GM12878 (cell line): Measurements from ENCODE around the gene LRRIQ4. TPM values are rescaled to one million over a fixed set of nuclear protein-coding genes. Genes with fewer than 3 reads are reported as not detected.

Source experiments
- ASH2L ChIP-seq: fragments of 300-600, 200-600 bp; sonication (generic); IDR thresholded peaks from 2 replicates; pipeline ENCODE4 v1.6.1; 2017; ENCODE audit warnings: low read depth, mild to moderate bottlenecking, borderline replicate concordance
- BACH1 ChIP-seq: fragments of 450-650 bp; IDR thresholded peaks from 2 replicates; pipeline ENCODE4 v1.6.1; 2017; ENCODE audit warnings: mild to moderate bottlenecking, borderline replicate concordance
- CBX5 ChIP-seq: sonication (generic); IDR thresholded peaks from 2 replicates; pipeline ENCODE4 v1.6.1; 2016; ENCODE audit warnings: low read depth, moderate library complexity, mild to moderate bottlenecking, inconsistent platforms
- CREM ChIP-seq: IDR thresholded peaks from 2 replicates; pipeline ENCODE4 v1.6.1; 2014; ENCODE audit warnings: antibody characterized with exemption, low read depth
- ETV6 ChIP-seq, 2 experiments: fragments of 450-650 bp in 1 of 2; IDR thresholded peaks in 1 of 2; conservative IDR thresholded peaks in 1 of 2; 2 replicates each; pipeline ENCODE4 v1.6.1; 2014; ENCODE audit warnings: antibody characterized with exemption in 1 of 2, borderline replicate concordance in 1 of 2, low read depth in 1 of 2, mild to moderate bottlenecking in 1 of 2, moderate library complexity in 1 of 2
- GABPA ChIP-seq: IDR thresholded peaks from 2 replicates; pipeline ENCODE4 v1.6.1; 2014; ENCODE audit warnings: antibody characterized with exemption, low read depth, mild to moderate bottlenecking, inconsistent platforms
- GATAD2B ChIP-seq: fragments of 450-650 bp; conservative IDR thresholded peaks from 2 replicates; pipeline ENCODE4 v1.6.1; 2017; ENCODE audit warnings: low read depth, mild to moderate bottlenecking, moderate library complexity
- KAT2A ChIP-seq: conservative IDR thresholded peaks from 2 replicates; pipeline ENCODE4 v1.6.1; 2011; ENCODE audit warnings: low read depth, low read length; ENCODE audit not compliant: control insufficient read depth
- MXI1 ChIP-seq: fragments of 150-350 bp; IDR thresholded peaks from 2 replicates; pipeline ENCODE4 v1.6.1; 2011; ENCODE audit warnings: low read depth, mild to moderate bottlenecking, inconsistent platforms, low read length, improper control_type of control experiment
- NFYB ChIP-seq: IDR thresholded peaks from 2 replicates; pipeline ENCODE4 v1.6.1; 2011; ENCODE audit warnings: low read depth, mild to moderate bottlenecking, low read length, improper control_type of control experiment, moderate library complexity; ENCODE audit not compliant: insufficient read depth
- PAX5 ChIP-seq: IDR thresholded peaks from 2 replicates; pipeline ENCODE4 v1.6.1; 2011; ENCODE audit warnings: low read depth, low read length, borderline replicate concordance
- PML ChIP-seq: IDR thresholded peaks from 2 replicates; pipeline ENCODE4 v1.6.1; 2012; ENCODE audit warnings: low read length, inconsistent platforms
- POLR2AphosphoS2 ChIP-seq: IDR thresholded peaks from 2 replicates; pipeline ENCODE4 v1.6.1; 2011; ENCODE audit warnings: low read depth, mild to moderate bottlenecking, low read length, improper control_type of control experiment, moderate library complexity
- POLR2AphosphoS5 ChIP-seq: IDR thresholded peaks from 2 replicates; pipeline ENCODE4 v1.6.1; 2011; ENCODE audit warnings: mild to moderate bottlenecking, low read length, inconsistent platforms
- RAD21 ChIP-seq: IDR thresholded peaks from 2 replicates; pipeline ENCODE4 v1.6.1; 2011; ENCODE audit warnings: mild to moderate bottlenecking, low read depth, low read length, moderate library complexity; ENCODE audit not compliant: insufficient read depth
- RBBP5 ChIP-seq: fragments of 200-600 bp; sonication (generic); conservative IDR thresholded peaks from 2 replicates; pipeline ENCODE4 v1.6.1; 2016
- RCOR1 ChIP-seq: conservative IDR thresholded peaks from 2 replicates; pipeline ENCODE4 v1.6.1; 2012; ENCODE audit warnings: low read depth, low read length, improper control_type of control experiment
- RFX5 ChIP-seq: IDR thresholded peaks from 2 replicates; pipeline ENCODE4 v1.6.1; 2011; ENCODE audit warnings: low read depth, low read length, improper control_type of control experiment
- RUNX3 ChIP-seq: IDR thresholded peaks from 2 replicates; pipeline ENCODE4 v1.6.1; 2012; ENCODE audit warnings: low read length, inconsistent platforms
- SMAD5 ChIP-seq: IDR thresholded peaks from 2 replicates; pipeline ENCODE4 v1.6.1; 2016; ENCODE audit warnings: antibody characterized with exemption, low read depth
- SPI1 ChIP-seq: IDR thresholded peaks from 2 replicates; pipeline ENCODE4 v1.6.1; 2011; ENCODE audit warnings: low read depth, mild to moderate bottlenecking, low read length, moderate library complexity, borderline replicate concordance; ENCODE audit not compliant: insufficient read depth
- SUZ12 ChIP-seq: fragments of 200-600 bp; sonication (generic); IDR thresholded peaks from one replicate; pipeline ENCODE4 v1.6.1; 2018; ENCODE audit warnings: antibody characterized with exemption, mild to moderate bottlenecking; ENCODE audit not compliant: unreplicated experiment
- TARDBP ChIP-seq: IDR thresholded peaks from 2 replicates; pipeline ENCODE4 v1.6.1; 2016; ENCODE audit warnings: borderline replicate concordance
- TBL1XR1 ChIP-seq: IDR thresholded peaks from 2 replicates; pipeline ENCODE4 v1.6.1; 2012; ENCODE audit warnings: low read depth, low read length, improper control_type of control experiment
- TCF12 ChIP-seq: IDR thresholded peaks from 2 replicates; pipeline ENCODE4 v1.6.1; 2011; ENCODE audit warnings: low read depth, mild to moderate bottlenecking, low read length
- polyA plus RNA-seq, 11 experiments: library from polyadenylated mRNA; depleted of rRNA in 4 of 11; unstranded in 6 of 11; stranded (reverse) in 5 of 11; fragments of >200 nt; fragmentation: Nextera tagmentation in 4 of 11; fragmentation: Illumina TruSeq in 1 of 11; extraction: Ambion mirVana in 4 of 11; extraction: Trizol in 1 of 11; gene quantifications; 1 replicate in 1 of 11; 2 replicates in 10 of 11; pipeline versions ENCODE4 v1.2.1 to v1.2.3, GENCODE V29; 2011 to 2016; ENCODE audit warnings: inconsistent platforms in 2 of 11, missing spikeins in 2 of 11, low read depth in 1 of 11
- total RNA-seq, 4 experiments: library from RNA; depleted of rRNA in 3 of 4; stranded (reverse); fragments of >200 nt in 3 of 4; fragmentation: Illumina TruSeq in 1 of 4; extraction: Trizol in 1 of 4; gene quantifications; 2 replicates each; pipeline versions ENCODE4 v1.2.1 to v1.2.3, GENCODE V29; 2013 to 2021
- TF ChIP-seq, protein P1 (sequence below): fragments of 450-650 bp; IDR thresholded peaks from 2 replicates; pipeline ENCODE4 v1.6.1; 2016; ENCODE audit warnings: mild to moderate bottlenecking
- TF ChIP-seq, protein P2 (sequence below): fragments of 450-650 bp; formaldehyde crosslinking; IDR thresholded peaks from 2 replicates; pipeline ENCODE4 v1.4.0; 2020; ENCODE audit warnings: mild to moderate bottlenecking, moderate library complexity

The LRRIQ4 gene
- total and polyA plus RNA-seq, 10 of the 15 experiments (the other 5 are each of a cell fraction or from before 2014, with no cell fraction given), result 0.06 to 0.21 (median 0.14) TPM; not detected in 3

- TF ChIP-seq ETV6 (conservative IDR thresholded peaks at IDR 0.05 in 1 of 2, IDR thresholded peaks at IDR 0.05 in 1 of 2; ENCODE audit: borderline replicate concordance in 1 of 2, low read depth in 1 of 2) (peak in 1 of 2 experiments; percentile 98; a peak in 2 of 4 replicates), BACH1 (peak; percentile 39; the same call in 1 of the 2 replicates), SMAD5 (peak; percentile 92), SPI1 (no peak), TARDBP (no peak), RUNX3 (peak; percentile 62; the same call in 1 of the 2 replicates), RFX5 (no peak), POLR2AphosphoS2 (peak; percentile 75; the same call in 1 of the 2 replicates), CBX5 (peak; percentile 52), GATAD2B (no peak; the same call in 1 of the 2 replicates), ASH2L (no peak), TCF12 (peak; percentile 64; the same call in 1 of the 2 replicates), PML (peak; percentile 97), RAD21 (no peak), PAX5 (no peak), NFYB (peak; percentile 81), KAT2A (no peak), POLR2AphosphoS5 (peak; percentile 94), RBBP5 (no peak), SUZ12 (no peak), RCOR1 (peak; percentile 80; the same call in 1 of the 2 replicates), CREM (peak; percentile 46), TBL1XR1 (no peak; the same call in 1 of the 2 replicates), GABPA (peak; percentile 85), MXI1 (no peak)
- TF ChIP-seq, protein P1, sequence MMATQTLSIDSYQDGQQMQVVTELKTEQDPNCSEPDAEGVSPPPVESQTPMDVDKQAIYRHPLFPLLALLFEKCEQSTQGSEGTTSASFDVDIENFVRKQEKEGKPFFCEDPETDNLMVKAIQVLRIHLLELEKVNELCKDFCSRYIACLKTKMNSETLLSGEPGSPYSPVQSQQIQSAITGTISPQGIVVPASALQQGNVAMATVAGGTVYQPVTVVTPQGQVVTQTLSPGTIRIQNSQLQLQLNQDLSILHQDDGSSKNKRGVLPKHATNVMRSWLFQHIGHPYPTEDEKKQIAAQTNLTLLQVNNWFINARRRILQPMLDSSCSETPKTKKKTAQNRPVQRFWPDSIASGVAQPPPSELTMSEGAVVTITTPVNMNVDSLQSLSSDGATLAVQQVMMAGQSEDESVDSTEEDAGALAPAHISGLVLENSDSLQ, result no peak; the same call in 1 of the 2 replicates
- TF ChIP-seq, protein P2, sequence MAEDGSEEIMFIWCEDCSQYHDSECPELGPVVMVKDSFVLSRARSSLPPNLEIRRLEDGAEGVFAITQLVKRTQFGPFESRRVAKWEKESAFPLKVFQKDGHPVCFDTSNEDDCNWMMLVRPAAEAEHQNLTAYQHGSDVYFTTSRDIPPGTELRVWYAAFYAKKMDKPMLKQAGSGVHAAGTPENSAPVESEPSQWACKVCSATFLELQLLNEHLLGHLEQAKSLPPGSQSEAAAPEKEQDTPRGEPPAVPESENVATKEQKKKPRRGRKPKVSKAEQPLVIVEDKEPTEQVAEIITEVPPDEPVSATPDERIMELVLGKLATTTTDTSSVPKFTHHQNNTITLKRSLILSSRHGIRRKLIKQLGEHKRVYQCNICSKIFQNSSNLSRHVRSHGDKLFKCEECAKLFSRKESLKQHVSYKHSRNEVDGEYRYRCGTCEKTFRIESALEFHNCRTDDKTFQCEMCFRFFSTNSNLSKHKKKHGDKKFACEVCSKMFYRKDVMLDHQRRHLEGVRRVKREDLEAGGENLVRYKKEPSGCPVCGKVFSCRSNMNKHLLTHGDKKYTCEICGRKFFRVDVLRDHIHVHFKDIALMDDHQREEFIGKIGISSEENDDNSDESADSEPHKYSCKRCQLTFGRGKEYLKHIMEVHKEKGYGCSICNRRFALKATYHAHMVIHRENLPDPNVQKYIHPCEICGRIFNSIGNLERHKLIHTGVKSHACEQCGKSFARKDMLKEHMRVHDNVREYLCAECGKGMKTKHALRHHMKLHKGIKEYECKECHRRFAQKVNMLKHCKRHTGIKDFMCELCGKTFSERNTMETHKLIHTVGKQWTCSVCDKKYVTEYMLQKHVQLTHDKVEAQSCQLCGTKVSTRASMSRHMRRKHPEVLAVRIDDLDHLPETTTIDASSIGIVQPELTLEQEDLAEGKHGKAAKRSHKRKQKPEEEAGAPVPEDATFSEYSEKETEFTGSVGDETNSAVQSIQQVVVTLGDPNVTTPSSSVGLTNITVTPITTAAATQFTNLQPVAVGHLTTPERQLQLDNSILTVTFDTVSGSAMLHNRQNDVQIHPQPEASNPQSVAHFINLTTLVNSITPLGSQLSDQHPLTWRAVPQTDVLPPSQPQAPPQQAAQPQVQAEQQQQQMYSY, result no peak
Observed at GRCh38 chr3:169764882-169765612, 47.6 kb upstream of the LRRIQ4 start, which contains the start of gene TERC (continued).
